ENCODE measurements around the gene ARFRP1. TPM values are rescaled to one million over a fixed set of nuclear protein-coding genes. Genes with fewer than 3 reads are reported as not detected.

The ARFRP1 gene
- total RNA-seq, 4 donors from 2014 or later = 43.6 to 52.1 (median 46.7) TPM

DNA sequence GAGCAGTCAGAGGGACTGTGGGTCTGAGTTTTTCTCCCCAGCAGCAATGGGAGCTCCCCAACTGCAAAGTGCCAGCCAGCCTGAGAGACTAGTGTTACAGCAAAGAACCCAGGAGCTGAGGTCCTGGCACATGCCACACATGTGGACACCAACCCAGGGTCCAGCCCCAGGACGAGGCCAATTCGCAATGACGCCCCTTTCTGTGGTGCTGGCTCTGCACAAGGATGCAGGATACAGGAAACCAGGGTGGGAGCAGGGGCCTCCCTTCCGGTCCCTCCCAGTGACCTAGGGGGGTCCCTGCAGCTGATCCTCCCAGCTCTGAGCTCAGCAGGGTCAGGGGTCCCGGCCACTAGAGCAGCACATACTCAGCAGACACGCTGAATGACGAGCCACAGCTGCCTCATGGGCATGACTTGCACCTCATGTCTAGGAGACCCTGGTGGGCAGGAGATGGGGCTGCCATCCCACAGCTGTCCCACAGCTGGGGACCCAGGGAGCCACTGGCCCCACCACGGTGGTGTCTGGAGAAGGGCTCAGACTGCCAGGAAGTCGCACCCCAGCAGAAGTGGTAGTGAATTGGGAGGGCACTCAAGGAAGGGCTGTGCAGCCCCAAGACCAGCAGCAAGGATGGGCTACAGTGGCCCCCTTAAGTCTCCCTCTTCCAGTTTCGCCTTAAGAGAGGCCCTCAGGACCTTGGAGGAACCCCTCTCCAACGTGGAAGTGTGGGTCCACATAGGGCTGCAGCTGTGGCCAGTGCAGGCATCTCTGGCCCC is 3.6 kb downstream of the ARFRP1 start:
- H3K27ac ChIP-seq = no peak overlapping the region
- no peak for TF ChIP-seq POLR2A (IDR thresholded peaks at IDR 0.05)
- TF ChIP-seq, protein P1, sequence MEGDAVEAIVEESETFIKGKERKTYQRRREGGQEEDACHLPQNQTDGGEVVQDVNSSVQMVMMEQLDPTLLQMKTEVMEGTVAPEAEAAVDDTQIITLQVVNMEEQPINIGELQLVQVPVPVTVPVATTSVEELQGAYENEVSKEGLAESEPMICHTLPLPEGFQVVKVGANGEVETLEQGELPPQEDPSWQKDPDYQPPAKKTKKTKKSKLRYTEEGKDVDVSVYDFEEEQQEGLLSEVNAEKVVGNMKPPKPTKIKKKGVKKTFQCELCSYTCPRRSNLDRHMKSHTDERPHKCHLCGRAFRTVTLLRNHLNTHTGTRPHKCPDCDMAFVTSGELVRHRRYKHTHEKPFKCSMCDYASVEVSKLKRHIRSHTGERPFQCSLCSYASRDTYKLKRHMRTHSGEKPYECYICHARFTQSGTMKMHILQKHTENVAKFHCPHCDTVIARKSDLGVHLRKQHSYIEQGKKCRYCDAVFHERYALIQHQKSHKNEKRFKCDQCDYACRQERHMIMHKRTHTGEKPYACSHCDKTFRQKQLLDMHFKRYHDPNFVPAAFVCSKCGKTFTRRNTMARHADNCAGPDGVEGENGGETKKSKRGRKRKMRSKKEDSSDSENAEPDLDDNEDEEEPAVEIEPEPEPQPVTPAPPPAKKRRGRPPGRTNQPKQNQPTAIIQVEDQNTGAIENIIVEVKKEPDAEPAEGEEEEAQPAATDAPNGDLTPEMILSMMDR (IDR thresholded peaks at IDR 0.05) = no peak
- WGBS, 2 donors = 85 to 100% methylated on average over 1 to 5 of the region's 11 CpGs
- H3K9me3 ChIP-seq = no peaks in the 10 kb centered on the region
- no peaks in the 10 kb centered on the region for H3K27me3 ChIP-seq
- no peak overlapping the region for H3K4me3 ChIP-seq (replicated peaks in 1 of 3)
- peaks cover 0 to 15% of the 10 kb centered on the region in 2 donors for H3K36me3 ChIP-seq
- intact Hi-C loops (cut with DNase I) = no loop called here
- peaks cover 18 to 25% of the 10 kb centered on the region in 2 donors for H3K4me1 ChIP-seq
- no peak for DNase-seq

DNA sequence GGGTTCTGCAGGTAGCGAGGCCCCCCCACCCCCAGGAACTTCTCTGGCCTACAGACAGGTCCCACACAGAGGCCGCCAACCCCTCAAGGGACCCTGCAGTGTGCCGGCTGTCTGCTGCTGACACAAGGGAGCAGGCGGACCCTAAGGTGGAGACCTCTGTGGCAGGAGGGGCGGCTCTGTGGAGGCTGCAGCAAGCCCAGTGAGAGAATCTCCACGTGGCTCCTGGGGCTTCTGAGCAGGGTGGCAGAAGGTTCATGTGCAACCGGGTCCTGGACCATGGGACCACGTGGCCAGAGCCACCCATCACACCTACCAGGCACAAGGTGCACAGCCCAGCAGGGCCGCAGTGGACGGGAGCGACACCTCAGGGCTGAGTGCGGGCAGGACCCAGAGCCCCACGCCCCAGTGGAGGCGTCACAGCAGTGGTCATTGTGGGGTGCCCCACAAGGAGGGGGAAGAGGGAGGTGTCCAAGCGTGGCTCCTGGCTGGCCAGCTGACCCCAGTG is 4.3 kb downstream of the ARFRP1 start:
- peaks cover 13 to 25% of the 10 kb centered on the region in 2 donors for H3K4me1 ChIP-seq
- H3K27me3 ChIP-seq = no peaks in the 10 kb centered on the region
- intact Hi-C loops (cut with DNase I) = no loop called here
- H3K9me3 ChIP-seq = no peaks in the 10 kb centered on the region
- no peak for DNase-seq
- TF ChIP-seq POLR2A (IDR thresholded peaks at IDR 0.05) = no peak
- TF ChIP-seq, protein P1 (IDR thresholded peaks at IDR 0.05) = no peak
- peaks cover 0 to 14% of the 10 kb centered on the region in 2 donors for H3K36me3 ChIP-seq
- H3K27ac ChIP-seq = no peak overlapping the region
- H3K4me3 ChIP-seq (replicated peaks in 1 of 3) = no peak overlapping the region
- 90 to 92% methylated on average over 2 to 5 of the region's 15 CpGs for WGBS, 2 donors

DNA sequence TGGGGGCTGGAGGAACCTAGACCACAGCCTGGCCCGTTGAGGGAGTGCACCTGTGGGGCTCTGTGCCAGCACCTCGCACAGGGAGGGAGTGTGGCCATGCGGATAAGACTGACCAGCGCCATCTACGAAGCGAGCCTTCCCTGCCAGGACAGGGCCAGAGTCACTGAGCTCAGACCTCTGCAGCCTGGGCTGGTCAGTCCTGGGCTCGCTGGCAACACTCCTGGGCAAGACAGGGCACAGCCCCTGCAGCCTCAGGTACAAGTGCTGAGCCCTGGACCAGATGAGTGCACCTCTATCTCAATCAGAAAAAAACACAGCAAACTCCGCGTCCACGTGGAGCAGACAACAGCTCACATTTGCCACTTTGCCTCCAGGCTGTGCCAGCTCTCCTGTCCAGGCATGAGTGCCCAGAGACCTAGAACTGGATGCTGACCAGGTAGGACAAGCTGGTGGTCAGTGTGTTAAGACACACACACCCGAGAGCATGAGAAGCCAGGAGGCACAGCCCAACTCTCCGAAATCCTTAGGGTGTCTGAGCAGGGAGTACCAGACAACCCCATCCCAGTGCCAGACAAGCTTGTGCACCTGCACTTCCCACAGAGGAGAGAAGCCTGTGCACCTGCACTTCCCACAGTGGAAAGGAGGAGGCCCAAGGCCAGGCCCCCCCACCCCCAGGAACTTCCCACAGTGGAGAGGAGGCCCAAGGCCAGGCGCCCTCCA is 4.9 kb downstream of the ARFRP1 start:
- TF ChIP-seq, protein P1 (IDR thresholded peaks at IDR 0.05) = no peak
- TF ChIP-seq POLR2A (IDR thresholded peaks at IDR 0.05) = no peak
- intact Hi-C loops (cut with DNase I) = no loop called here
- Histone ChIP-seq H3K4me1 (peaks cover 11 to 28% of the 10 kb centered on the region in 2 donors), H3K4me3 (replicated peaks in 1 of 3) (no peak overlapping the region), H3K36me3 (peaks cover 0 to 14% of the 10 kb centered on the region in 2 donors), H3K9me3 (no peaks in the 10 kb centered on the region), H3K27me3 (no peaks in the 10 kb centered on the region), H3K27ac (no peak overlapping the region)
- 77 to 86% methylated on average over 6 to 10 of the region's 13 CpGs for WGBS, 2 donors
- no peak for DNase-seq

DNA sequence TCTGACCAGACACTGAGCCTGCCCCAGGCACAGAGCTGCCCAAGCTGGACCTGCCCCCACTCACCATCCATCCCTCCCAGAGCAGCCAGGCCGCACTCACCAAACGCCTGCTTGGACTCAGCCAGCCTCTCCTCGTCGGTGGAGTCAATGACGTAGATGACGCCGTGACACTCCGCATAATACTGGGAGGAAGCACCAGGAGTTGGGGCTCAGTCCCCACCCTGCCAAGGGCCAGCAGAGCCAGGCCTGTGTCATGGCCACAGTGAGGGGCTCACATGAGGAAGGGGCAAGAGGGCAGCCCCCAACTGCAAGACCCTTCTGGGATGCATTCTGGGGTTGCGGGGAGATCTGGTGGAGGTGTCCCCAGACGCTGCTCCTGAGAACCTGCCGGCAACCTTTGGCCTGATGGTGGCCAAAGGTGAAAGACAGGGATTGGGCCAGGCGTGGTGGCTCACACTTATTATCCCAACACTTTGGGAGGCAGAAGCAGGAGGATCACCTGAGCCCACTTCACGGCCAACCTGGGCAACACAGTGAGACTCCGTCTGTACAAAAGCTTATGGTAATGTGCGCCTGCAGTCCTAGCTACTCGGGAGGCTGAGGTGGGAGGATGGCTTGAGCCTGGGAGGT is 5.6 kb downstream of the ARFRP1 start:
- no peaks in the 10 kb centered on the region for H3K27me3 ChIP-seq
- 87 to 93% methylated on average over 8 to 16 of the region's 16 CpGs for WGBS, 2 donors
- H3K4me1 ChIP-seq = peaks cover 12 to 31% of the 10 kb centered on the region in 2 donors
- DNase-seq = no peak
- H3K4me3 ChIP-seq (replicated peaks in 1 of 3) = no peak overlapping the region
- intact Hi-C loops (cut with DNase I) = no loop called here
- peaks cover 0 to 14% of the 10 kb centered on the region in 2 donors for H3K36me3 ChIP-seq
- TF ChIP-seq, protein P1 (IDR thresholded peaks at IDR 0.05) = no peak
- no peak for TF ChIP-seq POLR2A (IDR thresholded peaks at IDR 0.05)
- no peak overlapping the region for H3K27ac ChIP-seq
- H3K9me3 ChIP-seq = no peaks in the 10 kb centered on the region
